ENCODE measurements around the gene PYROXD2. TPM values are rescaled to one million over a fixed set of nuclear protein-coding genes. Genes with fewer than 3 reads are reported as not detected.
A peak's percentile ranks its signal among the peaks of the same experiment; 100 is the strongest.

The PYROXD2 gene
- total RNA-seq, 5 donors from 2014 or later (not counting 1 experiment from before 2014, with no cell fraction given) = 16.4 to 27.5 (median 20.0) TPM

DNA sequence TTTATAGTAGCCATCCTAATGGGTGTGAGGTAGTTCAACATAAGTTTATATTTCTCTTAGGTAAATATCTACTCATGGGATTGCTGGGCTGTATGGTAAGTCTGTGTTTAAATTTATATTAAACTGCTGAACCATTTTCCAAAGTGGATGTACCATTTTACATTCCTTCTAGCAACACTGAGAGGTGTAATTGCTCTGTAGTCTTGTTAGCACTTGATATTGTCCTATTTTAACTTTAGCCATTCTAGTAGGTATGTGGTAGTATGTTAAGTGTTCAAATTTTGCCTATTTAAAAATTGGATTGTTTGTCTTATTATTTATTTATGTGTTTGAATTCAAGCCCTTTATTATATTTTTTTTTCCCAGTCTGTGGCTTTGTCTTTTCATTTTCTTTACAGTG is 34.3 kb upstream of the PYROXD2 start:
- Histone ChIP-seq H3K9me3 (no peaks in the 10 kb centered on the region), H3K27me3 (replicated peaks in 1 of 2; ENCODE audit: control insufficient read depth in 2 of 2, extremely low read depth in 1 of 2, insufficient read depth in 2 of 2, low read length in 1 of 2) (peaks cover 0 to 1% of the 10 kb centered on the region in 2 experiments), H3K4me1 (ENCODE audit: control insufficient read depth in 1 of 2, extremely low read depth in 1 of 2, insufficient read depth in 2 of 2, low read length in 2 of 2) (peaks cover 4 to 21% of the 10 kb centered on the region in 2 experiments), H3K4me3 (ENCODE audit: control insufficient read depth in 1 of 2, extremely low read depth in 1 of 2, low read length in 1 of 2) (no peak overlapping the region), H3K27ac (ENCODE audit: low read length) (no peak overlapping the region), H3K36me3 (ENCODE audit: control insufficient read depth in 2 of 2, extremely low read depth in 1 of 2, insufficient read depth in 1 of 2, low read length in 1 of 2) (peaks cover under 1 to 6% of the 10 kb centered on the region in 2 donors)
- peaks cover 7% of the 10 kb centered on the region for H3K36me3 Mint-ChIP-seq
- DNase-seq = no peak
- ATAC-seq (replicated peaks in 1 of 4) = no peak
- H3K4me1 Mint-ChIP-seq = peaks cover 20 to 29% (median 25%) of the 10 kb centered on the region in 3 donors
- CTCF ChIA-PET = no interaction called here
- H3K27me3 Mint-ChIP-seq = peaks cover 4 to 11% of the 10 kb centered on the region in 2 donors
- POLR2A ChIA-PET = no interaction called here
- no peaks in the 10 kb centered on the region for H3K9me3 Mint-ChIP-seq
- H3K27ac Mint-ChIP-seq = peak overlapping the region in 1 of 2 donors; percentile 62
- H3K4me3 Mint-ChIP-seq = no peak overlapping the region

GRCh38 chr10:98446661-98447221 is 31.8 kb upstream of the PYROXD2 start, which contains the start of gene HPS1:
Gene HPS1 (minus strand): TSS chr10:98446935. CDS start chr10:98443240, 3,695 bp downstream.
- peaks cover 40 to 48% (median 47%) of the 10 kb centered on the region in 3 donors for H3K4me1 Mint-ChIP-seq

GRCh38 chr10:98446151-98446660 is 31.2 kb upstream of the PYROXD2 start:
- no peaks in the 10 kb centered on the region for H3K9me3 Mint-ChIP-seq
- CTCF ChIA-PET = interaction anchor here in 1 of 2 donors (1.5 kb wide), 1 partner anchor 21 kb away, joined by 6 read pairs; no protein-coding TSS in a partner anchor
- DNase-seq (peak in 21 of 35 experiments; percentile 6 to 48 (median 20)), ATAC-seq (replicated peaks in 1 of 4) (peak; percentile 41 to 54 (median 52))
- peaks cover 0 to 4% of the 10 kb centered on the region in 2 donors for H3K27me3 Mint-ChIP-seq
- no peaks in the 10 kb centered on the region for H3K27me3 ChIP-seq (replicated peaks in 1 of 2; ENCODE audit: control insufficient read depth in 2 of 2, extremely low read depth in 1 of 2, insufficient read depth in 2 of 2, low read length in 1 of 2)
- peak overlapping the region; percentile 78 for H3K27ac ChIP-seq (ENCODE audit: low read length)
- peak overlapping the region; percentile 90 to 91 for H3K27ac Mint-ChIP-seq
- H3K4me1 ChIP-seq (ENCODE audit: control insufficient read depth in 1 of 2, extremely low read depth in 1 of 2, insufficient read depth in 2 of 2, low read length in 2 of 2) = peaks cover 4 to 38% of the 10 kb centered on the region in 2 experiments
- H3K4me1 Mint-ChIP-seq = peaks cover 45 to 54% (median 52%) of the 10 kb centered on the region in 3 donors
- 3% methylated on average over 18 of the region's 28 CpGs for WGBS (ENCODE audit: insufficient coverage)
- H3K9me3 ChIP-seq = no peaks in the 10 kb centered on the region
- H3K36me3 ChIP-seq (ENCODE audit: control insufficient read depth in 2 of 2, extremely low read depth in 1 of 2, insufficient read depth in 1 of 2, low read length in 1 of 2) = peaks cover 2 to 23% of the 10 kb centered on the region in 2 donors
- H3K36me3 Mint-ChIP-seq = peaks cover 26% of the 10 kb centered on the region
- H3K4me3 Mint-ChIP-seq = peak overlapping the region; percentile 89 to 93 (median 90)
- H3K4me3 ChIP-seq (ENCODE audit: control insufficient read depth in 1 of 2, extremely low read depth in 1 of 2, low read length in 1 of 2) = peak overlapping the region; percentile 86 to 91
- POLR2A ChIA-PET = no interaction called here

More at GRCh38 chr10:98446661-98447221, 31.8 kb upstream of the PYROXD2 start, which contains the start of gene HPS1:
- DNase-seq (peak; percentile 43 to 81 (median 71)), ATAC-seq (replicated peaks in 1 of 4) (peak; percentile 91 to 95 (median 94))
- peaks cover 2 to 23% of the 10 kb centered on the region in 2 donors for H3K36me3 ChIP-seq (ENCODE audit: control insufficient read depth in 2 of 2, extremely low read depth in 1 of 2, insufficient read depth in 1 of 2, low read length in 1 of 2)
- H3K9me3 Mint-ChIP-seq = no peaks in the 10 kb centered on the region
- 0% methylated on average over 40 of the region's 47 CpGs for WGBS (ENCODE audit: insufficient coverage)
- H3K9me3 ChIP-seq = no peaks in the 10 kb centered on the region
- peak within 1 kb of the TSS; percentile 89 to 93 (median 90) for H3K4me3 Mint-ChIP-seq
- H3K27ac Mint-ChIP-seq = peak within 1 kb of the TSS; percentile 90 to 91
- H3K27me3 ChIP-seq (replicated peaks in 1 of 2; ENCODE audit: control insufficient read depth in 2 of 2, extremely low read depth in 1 of 2, insufficient read depth in 2 of 2, low read length in 1 of 2) = no peaks in the 10 kb centered on the region
- H3K27ac ChIP-seq (ENCODE audit: low read length) = peak within 1 kb of the TSS; percentile 78
- peak within 1 kb of the TSS; percentile 86 to 91 for H3K4me3 ChIP-seq (ENCODE audit: control insufficient read depth in 1 of 2, extremely low read depth in 1 of 2, low read length in 1 of 2)
- peaks cover 0 to 4% of the 10 kb centered on the region in 2 donors for H3K27me3 Mint-ChIP-seq
- H3K4me1 ChIP-seq (ENCODE audit: control insufficient read depth in 1 of 2, extremely low read depth in 1 of 2, insufficient read depth in 2 of 2, low read length in 2 of 2) = peaks cover 4 to 38% of the 10 kb centered on the region in 2 experiments
- ChIA-PET POLR2A (no interaction called here), CTCF (interaction anchor here in 1 of 2 donors (0.8 to 1.5 kb wide), 2 partner anchors 20 to 21 kb away, joined by 3 to 6 read pairs; no protein-coding TSS in a partner anchor)
- peaks cover 21% of the 10 kb centered on the region for H3K36me3 Mint-ChIP-seq

- Mint-ChIP-seq H3K9me3 (no peaks in the 10 kb centered on the region), H3K36me3 (peaks cover 31% of the 10 kb centered on the region), H3K4me3 (peak overlapping the region; percentile 89 to 93 (median 90)), H3K27ac (peak overlapping the region; percentile 90 to 91), H3K27me3 (peaks cover 0 to 3% of the 10 kb centered on the region in 2 donors), H3K4me1 (peaks cover 50 to 58% (median 56%) of the 10 kb centered on the region in 3 donors)
- Histone ChIP-seq H3K27ac (ENCODE audit: low read length) (peak overlapping the region; percentile 78), H3K4me1 (ENCODE audit: control insufficient read depth in 1 of 2, extremely low read depth in 1 of 2, insufficient read depth in 2 of 2, low read length in 2 of 2) (peaks cover 4 to 38% of the 10 kb centered on the region in 2 experiments), H3K9me3 (no peaks in the 10 kb centered on the region), H3K36me3 (ENCODE audit: control insufficient read depth in 2 of 2, extremely low read depth in 1 of 2, insufficient read depth in 1 of 2, low read length in 1 of 2) (peaks cover 2 to 23% of the 10 kb centered on the region in 2 donors), H3K27me3 (replicated peaks in 1 of 2; ENCODE audit: control insufficient read depth in 2 of 2, extremely low read depth in 1 of 2, insufficient read depth in 2 of 2, low read length in 1 of 2) (no peaks in the 10 kb centered on the region), H3K4me3 (ENCODE audit: control insufficient read depth in 1 of 2, extremely low read depth in 1 of 2, low read length in 1 of 2) (peak overlapping the region; percentile 86 to 91)
- ATAC-seq (replicated peaks in 1 of 4) (no peak), DNase-seq (no peak)
- ChIA-PET CTCF (interaction anchor here in 1 of 2 donors (1.5 kb wide), 1 partner anchor 22 kb away, joined by 6 read pairs; no protein-coding TSS in a partner anchor), POLR2A (no interaction called here)
- 96% methylated on average over 7 of the region's 10 CpGs for WGBS (ENCODE audit: insufficient coverage)
These were observed 30.3 kb upstream of the PYROXD2 start for GRCh38 chr10:98445200-98445812.

DNA sequence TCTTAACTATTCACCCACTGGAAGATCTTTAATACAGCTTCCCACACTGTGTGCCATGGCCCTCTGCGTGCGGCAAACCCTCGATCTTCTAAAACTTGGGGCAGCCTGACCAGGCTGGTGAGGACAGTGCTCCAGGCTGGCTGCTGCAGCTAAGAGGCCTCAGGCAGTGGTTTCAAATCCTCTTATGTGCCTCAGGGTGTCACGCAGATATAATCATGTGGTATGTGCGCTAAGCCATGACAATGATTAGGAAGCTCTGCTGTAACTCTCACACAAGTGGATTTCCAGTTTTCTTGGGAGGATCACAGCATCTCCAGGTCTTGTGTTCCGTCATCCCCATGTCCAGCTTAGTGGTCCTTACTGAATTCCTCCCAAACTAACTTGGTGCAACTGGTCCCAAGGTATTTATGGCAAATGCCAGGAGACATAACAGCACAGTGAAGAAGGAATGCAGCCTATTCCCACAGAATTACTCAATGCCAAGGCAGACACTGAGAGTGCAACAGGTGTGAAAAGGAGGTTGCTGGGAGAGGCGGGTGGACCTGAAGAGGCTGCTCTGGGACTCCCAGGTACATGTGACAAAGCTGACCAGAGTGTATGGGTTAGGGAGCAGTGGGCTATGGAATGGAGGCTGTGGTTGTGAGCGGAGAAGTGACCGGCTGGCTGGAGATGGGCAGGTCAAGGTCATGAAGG is 29.5 kb upstream of the PYROXD2 start:
- H3K9me3 ChIP-seq = no peaks in the 10 kb centered on the region
- H3K27ac Mint-ChIP-seq = peak overlapping the region; percentile 34 to 76
- no peak overlapping the region for H3K27ac ChIP-seq (ENCODE audit: low read length)
- H3K27me3 ChIP-seq (replicated peaks in 1 of 2; ENCODE audit: control insufficient read depth in 2 of 2, extremely low read depth in 1 of 2, insufficient read depth in 2 of 2, low read length in 1 of 2) = no peaks in the 10 kb centered on the region
- H3K4me1 Mint-ChIP-seq = peaks cover 52 to 61% (median 58%) of the 10 kb centered on the region in 3 donors
- H3K27me3 Mint-ChIP-seq = peaks cover 0 to under 1% of the 10 kb centered on the region in 2 donors
- no peaks in the 10 kb centered on the region for H3K9me3 Mint-ChIP-seq
- H3K36me3 ChIP-seq (ENCODE audit: control insufficient read depth in 2 of 2, extremely low read depth in 1 of 2, insufficient read depth in 1 of 2, low read length in 1 of 2) = peaks cover 2 to 28% of the 10 kb centered on the region in 2 donors
- H3K36me3 Mint-ChIP-seq = peaks cover 38% of the 10 kb centered on the region
- CTCF ChIA-PET = interaction anchor here in 1 of 2 donors (0.6 kb wide), 2 partner anchors 802 to 1277 kb away, joined by 3 read pairs; no protein-coding TSS in a partner anchor
- DNase-seq (no peak), ATAC-seq (replicated peaks in 1 of 4) (no peak)
- POLR2A ChIA-PET = no interaction called here
- no peak overlapping the region for H3K4me3 ChIP-seq (ENCODE audit: control insufficient read depth in 1 of 2, extremely low read depth in 1 of 2, low read length in 1 of 2)
- peaks cover 4 to 38% of the 10 kb centered on the region in 2 experiments for H3K4me1 ChIP-seq (ENCODE audit: control insufficient read depth in 1 of 2, extremely low read depth in 1 of 2, insufficient read depth in 2 of 2, low read length in 2 of 2)
- peak overlapping the region; percentile 89 to 93 (median 90) for H3K4me3 Mint-ChIP-seq
- 84% methylated on average over 8 of the region's 9 CpGs for WGBS (ENCODE audit: insufficient coverage)

- H3K9me3 ChIP-seq = no peaks in the 10 kb centered on the region
- DNase-seq (no peak), ATAC-seq (replicated peaks in 1 of 4) (no peak)
- peaks cover 0 to 13% of the 10 kb centered on the region in 2 experiments for H3K4me1 ChIP-seq (ENCODE audit: control insufficient read depth in 1 of 2, extremely low read depth in 1 of 2, insufficient read depth in 2 of 2, low read length in 2 of 2)
- ChIA-PET CTCF (no interaction called here), POLR2A (no interaction called here)
- Mint-ChIP-seq H3K27ac (no peak overlapping the region), H3K4me1 (peaks cover 35 to 42% (median 39%) of the 10 kb centered on the region in 3 donors), H3K9me3 (no peaks in the 10 kb centered on the region), H3K27me3 (no peaks in the 10 kb centered on the region), H3K36me3 (peaks cover 75% of the 10 kb centered on the region), H3K4me3 (no peak overlapping the region)
- no peak overlapping the region for H3K27ac ChIP-seq (ENCODE audit: low read length)
- no peak overlapping the region for H3K4me3 ChIP-seq (ENCODE audit: control insufficient read depth in 1 of 2, extremely low read depth in 1 of 2, low read length in 1 of 2)
- 95% methylated on average over 3 of the region's 4 CpGs for WGBS (ENCODE audit: insufficient coverage)
- H3K36me3 ChIP-seq (ENCODE audit: control insufficient read depth in 2 of 2, extremely low read depth in 1 of 2, insufficient read depth in 1 of 2, low read length in 1 of 2) = peaks cover 10 to 56% of the 10 kb centered on the region in 2 donors
- H3K27me3 ChIP-seq (replicated peaks in 1 of 2; ENCODE audit: control insufficient read depth in 2 of 2, extremely low read depth in 1 of 2, insufficient read depth in 2 of 2, low read length in 1 of 2) = no peaks in the 10 kb centered on the region
These were observed 23.7 kb upstream of the PYROXD2 start for GRCh38 chr10:98438715-98439114.
